Liver (tissue), 9 donors: ENCODE data around the gene STH. TPM values are rescaled to one million over a fixed set of nuclear protein-coding genes. Genes with fewer than 3 reads are reported as not detected.

Experiments used
- DNase-seq: peaks from one replicate; pipeline ENCODE4 v3.0.0-alpha.2; 2017; ENCODE audit warnings: low spot score
- H3K27ac ChIP-seq, 2 donors: one replicate each; pipeline ENCODE4 v1.7.0; 2013; ENCODE audit warnings: inconsistent platforms in 2 of 2, low read length in 2 of 2, control low read depth in 1 of 2, low read depth in 1 of 2, mild to moderate bottlenecking in 1 of 2
- H3K27me3 ChIP-seq, 4 donors: one replicate each; pipeline versions ENCODE4 v1.6.1 to v1.7.0; 2013; ENCODE audit warnings: low read length in 3 of 4, inconsistent platforms in 1 of 4, mild to moderate bottlenecking in 1 of 4, moderate library complexity in 1 of 4; ENCODE audit not compliant: control insufficient read depth in 4 of 4, insufficient read depth in 4 of 4
- H3K36me3 ChIP-seq, 4 donors: one replicate each; pipeline versions ENCODE4 v1.6.1 to v1.7.0; 2013; ENCODE audit warnings: low read length in 3 of 4, mild to moderate bottlenecking in 3 of 4, low read depth in 1 of 4, moderate library complexity in 1 of 4; ENCODE audit not compliant: control insufficient read depth in 4 of 4, insufficient read depth in 3 of 4
- H3K4me1 ChIP-seq, 4 donors: one replicate each; pipeline versions ENCODE4 v1.6.1 to v1.7.0; 2013; ENCODE audit warnings: low read length in 3 of 4, mild to moderate bottlenecking in 3 of 4, moderate library complexity in 1 of 4; ENCODE audit not compliant: control insufficient read depth in 4 of 4, insufficient read depth in 4 of 4
- H3K4me3 ChIP-seq, 3 donors: one replicate each; pipeline versions ENCODE4 v1.6.1 to v1.7.0; 2013; ENCODE audit warnings: low read length in 3 of 3, control low read depth in 1 of 3, low read depth in 1 of 3, mild to moderate bottlenecking in 1 of 3
- H3K9ac ChIP-seq, 2 donors: one replicate each; pipeline ENCODE4 v1.7.0; 2013; ENCODE audit warnings: low read length in 2 of 2, mild to moderate bottlenecking in 2 of 2, moderate library complexity in 2 of 2, control low read depth in 1 of 2, low read depth in 1 of 2
- H3K9me3 ChIP-seq, 4 donors: one replicate each; pipeline versions ENCODE4 v1.6.1 to v1.7.0; 2013; ENCODE audit warnings: low read length in 3 of 4; ENCODE audit not compliant: control insufficient read depth in 4 of 4
- ATF3 ChIP-seq: IDR thresholded peaks from 2 replicates; pipeline ENCODE4 v1.6.1; 2016; ENCODE audit warnings: antibody characterized with exemption
- EGR1 ChIP-seq, 2 donors: IDR thresholded peaks; 2 replicates each; pipeline ENCODE4 v1.6.1; 2016 to 2018; ENCODE audit warnings: antibody characterized with exemption in 2 of 2, low read depth in 2 of 2
- FOXA1 ChIP-seq: IDR thresholded peaks from 2 replicates; pipeline ENCODE4 v1.6.1; 2016; ENCODE audit warnings: antibody characterized with exemption
- FOXA2 ChIP-seq: IDR thresholded peaks from 2 replicates; pipeline ENCODE4 v1.6.1; 2016; ENCODE audit warnings: antibody characterized with exemption
- GABPA ChIP-seq, 2 donors: IDR thresholded peaks in 1 of 2; conservative IDR thresholded peaks in 1 of 2; 2 replicates each; pipeline ENCODE4 v1.6.1; 2016; ENCODE audit warnings: antibody characterized with exemption in 2 of 2, mild to moderate bottlenecking in 1 of 2, moderate library complexity in 1 of 2
- HNF4A ChIP-seq, 2 donors: conservative IDR thresholded peaks; 2 replicates each; pipeline ENCODE4 v1.6.1; 2016; ENCODE audit warnings: antibody characterized with exemption in 2 of 2, mild to moderate bottlenecking in 2 of 2
- HNF4G ChIP-seq: IDR thresholded peaks from 2 replicates; pipeline ENCODE4 v1.6.1; 2016; ENCODE audit warnings: antibody characterized with exemption
- JUND ChIP-seq, 2 donors: IDR thresholded peaks; 2 replicates each; pipeline ENCODE4 v1.6.1; 2016; ENCODE audit warnings: antibody characterized with exemption in 2 of 2
- MAX ChIP-seq: IDR thresholded peaks from 2 replicates; pipeline ENCODE4 v1.6.1; 2016; ENCODE audit warnings: antibody characterized with exemption
- NR2F2 ChIP-seq: IDR thresholded peaks from 2 replicates; pipeline ENCODE4 v1.6.1; 2016; ENCODE audit warnings: antibody characterized with exemption
- RAD21 ChIP-seq, 2 donors: IDR thresholded peaks; 2 replicates each; pipeline ENCODE4 v1.6.1; 2016; ENCODE audit warnings: antibody characterized with exemption in 2 of 2, mild to moderate bottlenecking in 2 of 2
- REST ChIP-seq: IDR thresholded peaks from 2 replicates; pipeline ENCODE4 v1.6.1; 2016; ENCODE audit warnings: antibody characterized with exemption, mild to moderate bottlenecking
- RXRA ChIP-seq, 2 donors: IDR thresholded peaks; 2 replicates each; pipeline ENCODE4 v1.6.1; 2017 to 2018; ENCODE audit warnings: antibody characterized with exemption in 2 of 2, mild to moderate bottlenecking in 1 of 2
- SP1 ChIP-seq: IDR thresholded peaks from 2 replicates; pipeline ENCODE4 v1.6.1; 2018; ENCODE audit warnings: antibody characterized with exemption, mild to moderate bottlenecking
- TAF1 ChIP-seq: conservative IDR thresholded peaks from 2 replicates; pipeline ENCODE4 v1.6.1; 2016; ENCODE audit warnings: antibody characterized with exemption, mild to moderate bottlenecking
- YY1 ChIP-seq: IDR thresholded peaks from 2 replicates; pipeline ENCODE4 v1.6.1; 2016; ENCODE audit warnings: antibody characterized with exemption, mild to moderate bottlenecking
- ZBTB33 ChIP-seq: IDR thresholded peaks from 2 replicates; pipeline ENCODE4 v1.6.1; 2016; ENCODE audit warnings: antibody characterized with exemption
- WGBS: extraction: QIAGEN DNeasy Blood & Tissue Kit; methylation state at CpG from one replicate; pipeline ENCODE4 v1.1.7; 2013; 5-methylcytosine and 5-hydroxymethylcytosine counted together
- polyA plus RNA-seq, 2 donors: library from polyadenylated mRNA; stranded (reverse) in 1 of 2; unstranded in 1 of 2; fragments of 200-250 nt in 1 of 2; fragments of >200 nt in 1 of 2; fragmentation: Nextera tagmentation in 1 of 2; extraction: Ambion mirVana in 1 of 2; gene quantifications; one replicate each; pipeline versions ENCODE4 v1.2.1 to v1.2.3, GENCODE V29; 2013 to 2015
- total RNA-seq, 2 donors: library from RNA; depleted of rRNA; stranded (reverse); fragments of >200 nt; gene quantifications; one replicate each; pipeline ENCODE4 v1.2.3, GENCODE V29; 2014
- TF ChIP-seq, protein P1 (sequence below): fragments of 150-350 bp; IDR thresholded peaks from 2 replicates; pipeline ENCODE4 v1.5.1; 2017; ENCODE audit warnings: improper control_type of control experiment, low read depth, low read length; ENCODE audit not compliant: missing input control
- donor health status: healthy.
- donor health status: healthy.
- donor health status: healthy.
- donor health status: healthy.
- donor health status: healthy.

Gene STH
- total and polyA plus RNA-seq, 4 donors, result not detected

- no peak for DNase-seq
- H3K27me3 ChIP-seq, result no peaks in the 10 kb centered on the region
- no peak overlapping the region for H3K4me3 ChIP-seq
- H3K36me3 ChIP-seq, result no peaks in the 10 kb centered on the region
- no peak overlapping the region for H3K9ac ChIP-seq
- no peak overlapping the region for H3K27ac ChIP-seq
- H3K4me1 ChIP-seq, result no peaks in the 10 kb centered on the region
- WGBS, result 93% methylated on average over 9 of the region's 9 CpGs
- no peaks in the 10 kb centered on the region for H3K9me3 ChIP-seq
- TF ChIP-seq FOXA1 (no peak), ATF3 (no peak), YY1 (no peak), GABPA (IDR thresholded peaks at IDR 0.05 in 1 of 2, conservative IDR thresholded peaks at IDR 0.05 in 1 of 2) (no peak), ZBTB33 (no peak), NR2F2 (no peak), HNF4A (conservative IDR thresholded peaks at IDR 0.05) (no peak), SP1 (no peak), REST (no peak), EGR1 (IDR thresholded peaks at IDR 0.05; ENCODE audit: low read depth in 2 of 2) (no peak), MAX (no peak), TAF1 (no peak), HNF4G (no peak), FOXA2 (no peak), JUND (IDR thresholded peaks at IDR 0.05) (no peak), RXRA (IDR thresholded peaks at IDR 0.05) (no peak), RAD21 (IDR thresholded peaks at IDR 0.05) (no peak)
- TF ChIP-seq, protein P1, sequence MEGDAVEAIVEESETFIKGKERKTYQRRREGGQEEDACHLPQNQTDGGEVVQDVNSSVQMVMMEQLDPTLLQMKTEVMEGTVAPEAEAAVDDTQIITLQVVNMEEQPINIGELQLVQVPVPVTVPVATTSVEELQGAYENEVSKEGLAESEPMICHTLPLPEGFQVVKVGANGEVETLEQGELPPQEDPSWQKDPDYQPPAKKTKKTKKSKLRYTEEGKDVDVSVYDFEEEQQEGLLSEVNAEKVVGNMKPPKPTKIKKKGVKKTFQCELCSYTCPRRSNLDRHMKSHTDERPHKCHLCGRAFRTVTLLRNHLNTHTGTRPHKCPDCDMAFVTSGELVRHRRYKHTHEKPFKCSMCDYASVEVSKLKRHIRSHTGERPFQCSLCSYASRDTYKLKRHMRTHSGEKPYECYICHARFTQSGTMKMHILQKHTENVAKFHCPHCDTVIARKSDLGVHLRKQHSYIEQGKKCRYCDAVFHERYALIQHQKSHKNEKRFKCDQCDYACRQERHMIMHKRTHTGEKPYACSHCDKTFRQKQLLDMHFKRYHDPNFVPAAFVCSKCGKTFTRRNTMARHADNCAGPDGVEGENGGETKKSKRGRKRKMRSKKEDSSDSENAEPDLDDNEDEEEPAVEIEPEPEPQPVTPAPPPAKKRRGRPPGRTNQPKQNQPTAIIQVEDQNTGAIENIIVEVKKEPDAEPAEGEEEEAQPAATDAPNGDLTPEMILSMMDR, result no peak
Measured at GRCh38 chr17:45958994-45959665, 39.9 kb upstream of the STH start.
